WTC11 (cell line): ENCODE measurements around the gene ETV2. TPM values are rescaled to one million over a fixed set of nuclear protein-coding genes. Genes with fewer than 3 reads are reported as not detected.
A peak's percentile ranks its signal among the peaks of the same experiment; 100 is the strongest.

Experiments used
- AR ChIP-seq: fragments of 250-450 bp; sonication (Bioruptor Pico); IDR thresholded peaks from 2 replicates; pipeline ENCODE4 v1.9.0; 2021; ENCODE audit warnings: mild to moderate bottlenecking
- CDX4 ChIP-seq: fragments of 250-450 bp; sonication (Bioruptor Pico); IDR thresholded peaks from 2 replicates; pipeline ENCODE4 v1.9.0; 2021; ENCODE audit warnings: moderate library complexity, mild to moderate bottlenecking, inconsistent platforms, borderline replicate concordance
- E2F4 ChIP-seq: sonication (generic); formaldehyde crosslinking; IDR thresholded peaks from 2 replicates; pipeline ENCODE4 v1.8.1; 2022; ENCODE audit warnings: low read depth, mild to moderate bottlenecking, moderate library complexity, missing genetic modification reagents, borderline replicate concordance
- E2F5 ChIP-seq: sonication (generic); formaldehyde crosslinking; IDR thresholded peaks from 2 replicates; pipeline ENCODE4 v1.8.1; 2022; ENCODE audit warnings: mild to moderate bottlenecking, moderate library complexity, missing genetic modification reagents
- ELF4 ChIP-seq: sonication (generic); formaldehyde crosslinking; IDR thresholded peaks from 2 replicates; pipeline ENCODE4 v1.8.1; 2022; ENCODE audit warnings: low read depth, mild to moderate bottlenecking, moderate library complexity, missing genetic modification reagents
- ETV6 ChIP-seq: sonication (generic); formaldehyde crosslinking; IDR thresholded peaks from 2 replicates; pipeline ENCODE4 v1.8.1; 2022; ENCODE audit warnings: mild to moderate bottlenecking, missing genetic modification reagents
- FOXK1 ChIP-seq: sonication (generic); formaldehyde crosslinking; IDR thresholded peaks from 2 replicates; pipeline ENCODE4 v1.8.0; 2022; ENCODE audit warnings: mild to moderate bottlenecking, moderate library complexity, missing genetic modification reagents
- FOXP1 ChIP-seq: sonication (generic); formaldehyde crosslinking; IDR thresholded peaks from 2 replicates; pipeline ENCODE4 v1.8.0; 2022; ENCODE audit warnings: missing genetic modification reagents, mild to moderate bottlenecking, moderate library complexity, borderline replicate concordance
- GABPB1 ChIP-seq: sonication (generic); formaldehyde crosslinking; IDR thresholded peaks from 2 replicates; pipeline ENCODE4 v1.8.1; 2023; ENCODE audit warnings: mild to moderate bottlenecking, missing genetic modification reagents
- JUN ChIP-seq: sonication (generic); formaldehyde crosslinking; IDR thresholded peaks from 2 replicates; pipeline ENCODE4 v1.8.0; 2023; ENCODE audit warnings: mild to moderate bottlenecking, missing genetic modification reagents
- NFYB ChIP-seq: sonication (generic); formaldehyde crosslinking; conservative IDR thresholded peaks from 2 replicates; pipeline ENCODE4 v1.8.0; 2022; ENCODE audit warnings: low read depth, missing genetic modification reagents
- OVOL2 ChIP-seq: fragments of 250-450 bp; sonication (Bioruptor Pico); IDR thresholded peaks from 2 replicates; pipeline ENCODE4 v1.9.0; 2021; ENCODE audit warnings: mild to moderate bottlenecking, borderline replicate concordance
- PRDM15 ChIP-seq: sonication (generic); formaldehyde crosslinking; IDR thresholded peaks from 2 replicates; pipeline ENCODE4 v1.8.0; 2022; ENCODE audit warnings: missing genetic modification reagents
- PRRX2 ChIP-seq: fragments of 250-450 bp; sonication (Bioruptor Pico); IDR thresholded peaks from 2 replicates; pipeline ENCODE4 v1.8.0; 2021; ENCODE audit warnings: mild to moderate bottlenecking
- RELA ChIP-seq: sonication (generic); formaldehyde crosslinking; IDR thresholded peaks from 2 replicates; pipeline ENCODE4 v1.8.1; 2022; ENCODE audit warnings: missing genetic modification reagents, mild to moderate bottlenecking, borderline replicate concordance
- ZBTB21 ChIP-seq: sonication (generic); formaldehyde crosslinking; IDR thresholded peaks from 2 replicates; pipeline ENCODE4 v1.8.1; 2023; ENCODE audit warnings: mild to moderate bottlenecking, missing genetic modification reagents, borderline replicate concordance
- ZBTB43 ChIP-seq: sonication (generic); formaldehyde crosslinking; IDR thresholded peaks from 2 replicates; pipeline ENCODE4 v1.8.1; 2023; ENCODE audit warnings: mild to moderate bottlenecking, missing genetic modification reagents
- ZNF512 ChIP-seq: sonication (generic); formaldehyde crosslinking; IDR thresholded peaks from 2 replicates; pipeline ENCODE4 v1.8.1; 2022; ENCODE audit warnings: missing genetic modification reagents, borderline replicate concordance
- ZNF532 ChIP-seq: fragments of 250-450 bp; sonication (Bioruptor Pico); IDR thresholded peaks from 2 replicates; pipeline ENCODE4 v1.9.0; 2021; ENCODE audit warnings: mild to moderate bottlenecking, borderline replicate concordance
- total RNA-seq: library from RNA; stranded (reverse); gene quantifications from 3 replicates; pipeline ENCODE4 v1.2.3, GENCODE V29; 2021

The ETV2 gene
- total RNA-seq, 1 experiment from 2014 or later, result 1.7 TPM

- no peak for TF ChIP-seq PRDM15 (CRISPR knock-in tag)
- peak; percentile 56; the same call in 1 of the 2 replicates for TF ChIP-seq FOXK1 (CRISPR knock-in tag)
- TF ChIP-seq RELA (CRISPR knock-in tag), result peak; percentile 70; the same call in 1 of the 2 replicates
- TF ChIP-seq ZNF512 (CRISPR knock-in tag), result no peak
- TF ChIP-seq NFYB (CRISPR knock-in tag), result 0 out of 2 replicates have a peak, but pooled peaks have one; percentile 30
- TF ChIP-seq ETV6 (CRISPR knock-in tag), result no peak
- TF ChIP-seq ZBTB43 (CRISPR knock-in tag), result no peak; the same call in 1 of the 2 replicates
- no peak for TF ChIP-seq JUN (CRISPR knock-in tag)
- TF ChIP-seq FOXP1, result peak; percentile 72; the same call in 1 of the 2 replicates
- peak; percentile 59; the same call in 1 of the 2 replicates for TF ChIP-seq GABPB1 (CRISPR knock-in tag)
- TF ChIP-seq E2F4, result peak; percentile 29; the same call in 1 of the 2 replicates
- TF ChIP-seq E2F5 (CRISPR knock-in tag), result 0 out of 2 replicates have a peak, but pooled peaks have one; percentile 69
- TF ChIP-seq CDX4 (CRISPR knock-in tag), result no peak
- no peak for TF ChIP-seq ZNF532 (CRISPR knock-in tag)
- TF ChIP-seq ZBTB21 (CRISPR knock-in tag), result no peak
- TF ChIP-seq ELF4 (CRISPR knock-in tag), result no peak
- no peak for TF ChIP-seq OVOL2 (CRISPR knock-in tag)
- no peak for TF ChIP-seq AR (CRISPR knock-in tag)
- TF ChIP-seq PRRX2 (CRISPR knock-in tag), result no peak
These were observed 2.0 kb downstream of the ETV2 start (continued) for GRCh38 chr19:35643255-35644205.
